ENCODE measurements around the gene SMIM29.
"Not testable (repeated sequence)": the region's sequence is repeated elsewhere in the genome, so short reads cannot be mapped to it uniquely, and the experiment has no call there.

DNA sequence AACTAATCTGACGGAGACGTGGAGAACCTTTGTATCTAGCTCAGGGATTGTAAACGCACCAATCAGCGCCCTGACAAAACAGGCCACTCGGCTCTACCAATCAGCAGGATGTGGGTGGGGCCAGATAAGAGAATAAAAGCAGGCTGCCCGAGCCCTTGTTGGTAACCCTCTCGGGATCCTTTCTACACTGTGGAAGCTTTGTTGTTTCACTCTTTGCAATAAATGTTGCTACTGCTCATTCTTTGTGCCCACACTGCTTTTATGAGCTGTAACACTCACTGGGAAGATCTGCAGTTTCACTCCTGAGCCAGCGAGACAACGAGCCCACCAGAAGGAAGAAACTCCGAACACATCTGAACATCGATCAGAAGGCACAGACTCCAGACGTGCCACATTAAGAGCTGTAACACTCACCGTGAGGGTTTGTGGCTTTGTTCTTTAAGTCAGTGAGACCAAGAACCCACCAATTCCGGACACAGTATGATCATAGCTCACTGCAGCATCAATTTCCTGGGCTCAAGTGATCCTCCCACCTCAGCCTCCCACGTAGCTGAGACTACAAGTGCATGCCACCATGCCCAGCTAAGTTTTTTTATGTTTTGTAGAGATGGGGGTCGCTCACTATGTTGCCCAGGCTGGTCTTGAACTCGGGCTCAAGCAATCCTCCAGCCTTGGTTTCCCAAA, 21.0 kb upstream of the SMIM29 start:
- TF ChIP-seq, protein P1, sequence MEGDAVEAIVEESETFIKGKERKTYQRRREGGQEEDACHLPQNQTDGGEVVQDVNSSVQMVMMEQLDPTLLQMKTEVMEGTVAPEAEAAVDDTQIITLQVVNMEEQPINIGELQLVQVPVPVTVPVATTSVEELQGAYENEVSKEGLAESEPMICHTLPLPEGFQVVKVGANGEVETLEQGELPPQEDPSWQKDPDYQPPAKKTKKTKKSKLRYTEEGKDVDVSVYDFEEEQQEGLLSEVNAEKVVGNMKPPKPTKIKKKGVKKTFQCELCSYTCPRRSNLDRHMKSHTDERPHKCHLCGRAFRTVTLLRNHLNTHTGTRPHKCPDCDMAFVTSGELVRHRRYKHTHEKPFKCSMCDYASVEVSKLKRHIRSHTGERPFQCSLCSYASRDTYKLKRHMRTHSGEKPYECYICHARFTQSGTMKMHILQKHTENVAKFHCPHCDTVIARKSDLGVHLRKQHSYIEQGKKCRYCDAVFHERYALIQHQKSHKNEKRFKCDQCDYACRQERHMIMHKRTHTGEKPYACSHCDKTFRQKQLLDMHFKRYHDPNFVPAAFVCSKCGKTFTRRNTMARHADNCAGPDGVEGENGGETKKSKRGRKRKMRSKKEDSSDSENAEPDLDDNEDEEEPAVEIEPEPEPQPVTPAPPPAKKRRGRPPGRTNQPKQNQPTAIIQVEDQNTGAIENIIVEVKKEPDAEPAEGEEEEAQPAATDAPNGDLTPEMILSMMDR (IDR thresholded peaks at IDR 0.05 in 2 of 3, conservative IDR thresholded peaks at IDR 0.05 in 1 of 3; ENCODE audit: borderline replicate concordance in 1 of 3, insufficient read depth in 1 of 3, low read depth in 2 of 3, low read length in 2 of 3), result not testable (repeated sequence)
- not testable (repeated sequence) for TF ChIP-seq ELF1 (IDR thresholded peaks at IDR 0.05; ENCODE audit: borderline replicate concordance, low read depth); POLR2A (IDR thresholded peaks at IDR 0.05; ENCODE audit: borderline replicate concordance, extremely low read depth, insufficient read depth, insufficient read length); SP1 (IDR thresholded peaks at IDR 0.05; ENCODE audit: low read depth); EZH2phosphoT487 (IDR thresholded peaks at IDR 0.05; ENCODE audit: borderline replicate concordance)
